GM21717 (cell line): ENCODE results near the gene PRICKLE4.
A peak's percentile ranks its signal among the peaks of the same experiment; 100 is the strongest.

Experiments used
- ATAC-seq: cut with Tn5 transposase; IDR thresholded peaks from one replicate; pipeline ENCODE4 v1.9.1; 2021; ENCODE audit warnings: mild to moderate bottlenecking, moderate library complexity; ENCODE audit not compliant: unreplicated experiment

PRICKLE4 gene, protein sequence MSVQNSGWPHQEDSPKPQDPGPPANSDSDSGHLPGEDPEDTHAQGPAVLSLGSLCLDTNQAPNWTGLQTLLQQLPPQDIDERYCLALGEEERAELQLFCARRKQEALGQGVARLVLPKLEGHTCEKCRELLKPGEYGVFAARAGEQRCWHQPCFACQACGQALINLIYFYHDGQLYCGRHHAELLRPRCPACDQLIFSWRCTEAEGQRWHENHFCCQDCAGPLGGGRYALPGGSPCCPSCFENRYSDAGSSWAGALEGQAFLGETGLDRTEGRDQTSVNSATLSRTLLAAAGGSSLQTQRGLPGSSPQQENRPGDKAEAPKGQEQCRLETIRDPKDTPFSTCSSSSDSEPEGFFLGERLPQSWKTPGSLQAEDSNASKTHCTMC

DNA sequence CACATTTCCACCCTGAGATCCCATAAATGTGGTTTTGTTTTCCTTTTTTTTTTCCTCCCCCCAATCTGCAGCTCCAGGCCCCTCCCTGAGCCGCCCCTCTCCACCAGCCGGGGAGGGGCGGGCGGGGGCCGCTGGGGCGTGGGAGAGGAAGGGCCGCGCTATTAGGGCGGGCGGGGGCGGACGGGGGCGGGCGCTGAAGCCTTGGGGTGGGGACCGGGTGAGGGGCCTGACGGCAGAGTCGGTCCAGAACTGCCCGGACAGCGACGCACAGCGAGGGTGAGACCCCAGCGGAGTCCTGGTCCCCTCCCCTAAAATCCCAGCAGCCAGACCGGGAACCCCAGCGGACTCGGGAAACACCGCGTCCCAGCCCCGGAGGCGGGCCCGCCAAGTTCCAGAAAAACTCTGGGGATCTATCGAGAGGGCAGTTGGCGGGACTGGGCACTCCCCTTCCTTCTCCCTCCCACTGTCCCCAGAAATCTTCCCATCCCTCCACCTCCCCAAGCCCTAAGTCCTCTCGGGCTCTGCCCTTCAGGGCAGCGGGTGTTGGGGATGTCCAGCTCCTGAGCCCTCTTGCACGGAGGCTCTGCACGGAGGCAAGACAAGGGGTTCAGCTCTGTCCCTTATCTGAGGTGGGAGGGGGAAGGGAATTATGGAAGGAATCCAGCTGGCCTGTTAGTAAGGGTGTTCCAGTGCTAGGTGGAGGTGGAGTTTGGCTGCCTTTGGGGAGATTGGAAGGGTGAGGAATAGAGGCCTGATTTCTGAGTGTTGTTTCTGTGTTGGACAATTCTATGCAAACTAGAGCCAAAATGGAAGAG, at the start of gene PRICKLE4:
Gene PRICKLE4 (plus strand): TSS at position 232 of the 815 bp plus-strand sequence. CDS start 2,692 bp downstream, outside the sequence.
- no peak for ATAC-seq

DNA sequence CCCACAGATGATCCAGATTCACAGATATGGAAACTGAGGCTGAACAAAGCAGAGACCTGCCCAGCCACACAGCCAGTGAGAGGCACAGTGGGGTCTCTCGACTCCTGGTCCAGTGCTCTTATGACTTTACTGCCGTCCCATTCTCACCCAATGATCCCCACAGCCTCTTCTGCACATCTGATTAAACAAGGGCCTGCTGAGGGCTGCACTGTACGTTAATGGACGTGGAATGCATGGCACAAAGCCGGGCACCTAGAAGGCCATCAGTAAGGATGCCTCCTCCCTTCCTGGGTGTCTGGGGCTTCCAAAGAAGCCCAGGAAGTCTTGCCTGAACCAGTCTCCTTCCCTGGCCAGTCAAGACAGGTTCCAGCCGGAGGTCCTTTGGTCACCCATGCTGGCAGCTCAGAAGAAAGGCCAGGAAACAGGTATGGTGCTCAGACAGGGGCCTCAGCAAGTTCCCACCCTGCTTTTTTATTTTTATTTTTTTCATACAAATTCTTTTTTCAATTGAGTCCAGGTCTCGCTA, 49.0 kb upstream of the PRICKLE4 start:
- ATAC-seq: no peak

DNA sequence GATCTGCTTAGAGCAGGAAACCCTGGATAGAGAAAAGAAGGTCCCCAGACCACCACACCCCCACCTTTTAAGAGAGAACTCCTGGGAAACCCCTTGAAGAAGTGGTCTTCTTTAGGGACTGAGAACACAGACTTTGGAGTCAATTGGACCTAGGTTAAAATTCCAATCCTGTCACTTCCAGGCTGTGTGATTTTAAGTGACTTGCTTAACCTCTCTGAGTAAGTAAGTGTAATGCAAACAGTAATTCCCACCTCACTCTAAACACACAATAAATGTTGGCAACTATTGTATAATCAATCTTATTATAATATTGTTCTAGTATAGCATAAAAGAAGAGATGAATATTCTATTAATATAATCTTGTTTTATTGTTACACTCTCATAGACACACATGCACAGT, 48.4 kb upstream of the PRICKLE4 start:
- ATAC-seq: no peak

DNA sequence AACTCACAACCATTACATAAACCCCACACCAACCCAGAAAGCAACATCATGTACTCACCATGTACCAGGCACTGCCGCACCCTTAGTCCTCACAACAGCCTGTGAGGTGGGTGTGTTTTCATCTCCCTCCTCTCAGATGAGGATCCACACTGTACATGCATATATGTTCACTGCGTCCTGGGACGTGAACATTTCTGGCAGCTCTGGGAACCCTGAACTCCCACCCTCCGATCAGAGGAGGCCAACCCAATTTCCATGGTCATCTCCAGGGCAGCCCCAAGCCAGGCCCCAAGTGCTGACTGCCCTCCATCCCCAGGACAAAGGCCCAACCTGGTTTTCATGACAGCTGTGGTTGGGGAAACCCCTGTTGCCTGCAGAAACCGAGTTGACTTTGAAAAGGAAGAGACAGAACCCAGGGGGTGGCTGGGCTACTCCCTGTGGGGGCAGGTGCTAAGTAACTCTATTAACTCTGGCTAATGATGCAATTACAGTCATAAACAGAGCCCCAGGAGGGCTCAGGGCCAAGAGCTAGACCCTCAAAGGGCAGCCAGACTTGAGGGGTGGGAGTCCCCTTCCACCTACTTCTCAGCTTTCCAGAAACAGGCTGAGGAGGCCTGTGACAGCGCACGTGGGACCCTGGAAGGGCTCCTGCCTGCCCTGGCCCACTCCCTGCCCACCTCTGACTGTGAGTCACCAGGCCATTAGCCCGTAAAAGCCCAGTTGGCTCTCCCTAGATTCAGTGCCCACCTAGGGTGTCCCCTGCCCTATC, 47.8 kb upstream of the PRICKLE4 start:
- peak; percentile 32 for ATAC-seq

DNA sequence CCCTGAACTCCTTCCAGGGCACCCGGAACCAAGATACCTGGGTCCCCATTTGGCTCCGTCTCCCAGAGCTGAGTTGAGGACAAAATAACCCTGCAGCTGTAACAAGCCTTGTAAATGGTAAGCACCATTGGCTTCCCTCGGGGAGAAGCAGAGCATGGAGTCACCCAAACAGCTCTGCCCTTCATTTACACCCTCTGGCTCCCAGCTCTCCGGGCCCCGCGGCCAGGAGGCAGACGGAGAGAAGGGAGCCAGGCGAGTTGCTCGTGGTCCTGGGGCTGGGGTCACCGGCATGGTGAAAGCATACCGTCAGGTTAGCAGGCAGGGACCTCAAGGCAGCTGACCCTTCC, 47.2 kb upstream of the PRICKLE4 start:
- ATAC-seq: peak; percentile 0

DNA sequence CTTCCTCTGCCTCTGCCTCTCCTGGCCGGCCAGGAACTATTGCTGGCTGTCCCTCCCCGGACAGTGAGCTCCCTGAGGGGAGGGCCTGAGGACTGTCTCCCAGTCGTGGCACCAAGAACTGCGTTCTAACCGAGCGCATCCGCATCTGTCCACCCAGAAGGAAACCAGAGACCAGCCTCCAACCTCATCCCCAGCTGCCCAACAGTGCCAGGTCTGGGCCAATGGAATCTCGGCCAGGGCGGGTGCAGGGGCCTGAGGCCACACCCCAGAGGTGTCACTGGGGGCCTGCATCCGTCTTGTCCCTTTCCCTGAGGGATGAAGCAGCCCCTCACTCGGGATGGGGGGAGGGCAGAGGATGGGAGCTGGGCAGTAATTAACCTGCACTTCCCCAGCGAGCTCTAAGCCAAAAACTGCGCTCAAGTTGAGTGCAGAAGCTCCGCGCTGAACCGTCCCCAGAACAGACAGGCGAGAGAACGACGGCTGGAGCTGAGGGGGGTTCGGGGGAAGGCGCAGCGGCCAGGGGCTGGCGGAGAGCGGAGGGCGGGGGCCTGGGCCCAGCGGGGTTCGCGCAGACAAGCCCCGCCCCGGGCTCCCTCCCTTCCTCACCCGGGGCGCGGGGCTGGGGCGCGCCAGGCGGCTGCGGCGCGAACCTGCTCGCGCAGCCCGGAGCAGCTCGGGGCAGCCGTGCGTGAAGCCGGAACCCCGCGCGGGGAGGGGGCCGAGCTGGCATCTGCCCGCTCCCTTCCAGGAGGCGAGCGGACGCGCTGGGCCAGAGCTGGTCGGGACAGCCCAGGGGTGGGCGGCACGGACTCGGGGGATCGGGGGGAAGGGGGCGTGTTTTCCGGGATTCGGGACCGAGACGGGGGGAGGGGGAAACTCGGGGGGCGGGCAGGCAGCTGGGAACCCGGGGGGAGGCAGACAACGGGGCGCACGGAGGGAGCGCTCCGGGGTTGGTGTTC, 46.6 kb upstream of the PRICKLE4 start:
- ATAC-seq: peak; percentile 36

DNA sequence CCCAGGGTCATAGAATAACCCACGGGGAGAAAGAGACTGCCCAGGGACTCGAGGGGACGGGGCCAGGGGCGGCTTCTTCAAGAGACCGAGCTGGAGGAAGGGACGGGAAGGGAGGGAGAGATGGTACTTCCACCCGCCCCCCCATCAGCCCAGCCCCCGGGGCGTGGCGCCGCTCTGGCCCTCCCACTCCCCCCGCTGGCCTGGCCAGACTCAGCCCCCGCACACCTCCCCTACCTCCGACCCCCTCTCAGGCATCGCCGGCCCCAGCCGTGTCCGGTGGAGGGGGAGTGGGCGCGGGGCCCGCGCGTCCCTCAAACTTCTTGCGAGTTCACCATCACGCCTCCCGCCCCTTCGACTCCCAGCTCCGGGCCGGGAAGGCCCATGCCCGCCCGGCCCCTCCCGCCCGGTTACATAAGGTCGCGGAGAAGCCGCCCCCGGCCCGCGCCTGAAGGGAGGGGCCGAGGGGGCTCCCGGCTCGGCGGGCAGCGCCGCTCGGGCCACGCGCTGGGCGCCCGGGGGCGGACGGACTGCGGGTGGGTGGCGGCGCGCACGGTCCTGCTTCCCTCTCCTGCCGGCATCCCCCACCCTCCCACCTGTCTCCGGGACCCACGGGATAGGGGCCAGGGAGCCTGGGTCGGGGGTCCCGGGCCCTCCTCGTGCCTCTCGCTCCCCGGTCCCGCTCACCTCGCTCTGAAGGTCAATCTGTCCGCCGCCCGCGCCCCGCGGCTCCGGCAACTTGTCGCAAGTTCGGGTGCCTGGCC, 45.7 kb upstream of the PRICKLE4 start:
- ATAC-seq: peak; percentile 24

DNA sequence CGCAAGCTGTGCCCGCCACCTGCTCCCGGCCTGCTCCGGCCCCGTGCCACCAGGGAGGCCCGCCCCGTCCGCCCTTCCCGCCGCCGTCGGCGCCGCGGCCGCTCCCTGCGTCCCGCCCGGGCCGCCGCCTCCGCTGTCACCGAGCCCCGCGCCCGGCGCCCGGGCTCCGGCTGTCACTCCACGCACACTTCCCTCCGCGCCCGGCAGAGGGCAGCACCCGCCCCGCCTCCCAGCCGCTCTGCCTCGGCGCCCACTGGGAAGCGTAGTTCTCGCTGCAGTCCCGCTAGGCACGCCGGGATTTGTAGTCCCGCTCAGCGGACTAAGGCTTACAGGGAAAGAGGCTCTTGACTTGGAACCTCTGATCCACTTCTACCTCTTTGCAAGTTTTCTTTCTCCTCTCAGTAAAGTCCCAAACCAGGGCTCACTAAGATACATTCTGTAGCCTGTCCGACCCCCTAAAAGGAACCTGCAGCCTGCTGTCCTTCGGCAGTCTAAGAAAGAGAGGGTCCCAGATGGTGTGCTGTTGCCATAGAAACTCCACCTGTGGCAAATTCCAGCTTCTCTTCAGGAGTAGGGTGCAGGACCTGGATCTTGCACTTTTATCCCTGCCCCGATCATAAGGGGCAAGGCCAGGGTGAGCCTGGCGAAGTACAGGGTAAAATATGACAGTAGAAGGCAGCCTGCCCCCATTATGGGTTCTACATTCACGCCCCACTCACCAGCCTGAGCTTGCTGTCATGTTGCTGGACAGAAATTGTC, 45.0 kb upstream of the PRICKLE4 start, which contains the start of gene TFEB:
Gene TFEB (minus strand): TSS at position 182 of the 759 bp plus-strand sequence. CDS start 44,395 bp downstream, outside the sequence.
- ATAC-seq: peak; percentile 45

DNA sequence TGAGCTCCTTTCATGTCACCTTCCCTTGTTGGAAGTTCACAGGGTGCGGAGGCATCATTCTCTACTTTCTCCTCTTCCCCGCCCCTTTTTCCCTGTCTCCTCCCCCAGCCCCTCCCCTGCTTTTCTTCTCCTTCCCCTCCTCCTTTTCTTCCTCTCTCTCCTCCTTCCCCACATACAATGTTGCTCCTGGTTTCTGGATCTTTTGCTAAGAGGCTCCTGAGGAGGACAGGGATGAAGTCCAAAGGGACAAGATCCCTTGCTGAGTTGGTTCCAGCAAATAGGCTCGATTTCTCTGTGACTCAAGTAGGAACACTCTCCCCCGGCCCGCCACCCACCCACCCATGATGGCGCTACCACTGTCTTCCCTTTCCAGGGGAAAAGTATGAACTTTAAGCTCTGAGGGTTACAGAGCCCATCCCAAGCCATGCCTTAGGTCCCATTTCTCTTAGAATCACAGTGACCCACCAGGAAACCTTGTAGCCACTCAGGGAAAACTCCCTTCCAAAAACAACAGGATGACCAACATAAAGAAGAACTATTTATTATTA, 44.3 kb upstream of the PRICKLE4 start:
- ATAC-seq: no peak

DNA sequence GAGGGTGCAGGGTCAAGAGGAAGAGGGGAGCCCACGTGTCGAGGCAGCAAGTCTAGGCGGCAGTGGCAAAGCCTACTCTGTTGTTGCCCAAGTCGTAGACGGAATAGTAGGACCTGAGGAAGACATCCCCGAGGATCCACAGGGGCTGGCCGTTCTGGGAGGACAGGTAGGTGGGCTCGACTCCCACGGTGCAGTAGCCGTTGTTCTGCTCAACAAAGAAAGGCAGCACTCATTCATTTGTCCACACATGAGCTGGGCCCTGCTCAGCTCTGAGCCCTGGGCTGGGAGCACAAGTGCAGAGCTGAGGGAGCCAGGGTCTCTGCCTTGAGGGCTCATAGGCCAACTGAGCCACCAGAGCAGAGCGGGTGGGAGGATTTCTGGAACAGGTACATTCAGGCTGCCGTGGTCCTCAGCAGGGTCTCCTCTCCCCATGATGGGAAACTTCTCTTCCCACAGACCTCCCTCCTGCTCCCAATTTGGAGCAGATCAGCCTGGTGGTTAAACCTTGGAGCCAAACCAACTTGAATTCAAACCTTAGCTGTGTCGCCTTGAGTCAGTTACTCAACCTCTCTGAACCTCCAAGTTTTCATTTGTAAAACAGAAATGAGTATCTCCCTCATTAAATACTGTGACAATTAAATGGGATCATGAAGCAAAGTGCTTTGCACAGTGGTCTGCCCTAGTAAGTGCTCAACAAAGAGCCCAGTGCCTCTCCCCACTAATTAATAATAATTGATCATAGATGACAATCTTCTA, 43.6 kb upstream of the PRICKLE4 start:
- no peak for ATAC-seq

DNA sequence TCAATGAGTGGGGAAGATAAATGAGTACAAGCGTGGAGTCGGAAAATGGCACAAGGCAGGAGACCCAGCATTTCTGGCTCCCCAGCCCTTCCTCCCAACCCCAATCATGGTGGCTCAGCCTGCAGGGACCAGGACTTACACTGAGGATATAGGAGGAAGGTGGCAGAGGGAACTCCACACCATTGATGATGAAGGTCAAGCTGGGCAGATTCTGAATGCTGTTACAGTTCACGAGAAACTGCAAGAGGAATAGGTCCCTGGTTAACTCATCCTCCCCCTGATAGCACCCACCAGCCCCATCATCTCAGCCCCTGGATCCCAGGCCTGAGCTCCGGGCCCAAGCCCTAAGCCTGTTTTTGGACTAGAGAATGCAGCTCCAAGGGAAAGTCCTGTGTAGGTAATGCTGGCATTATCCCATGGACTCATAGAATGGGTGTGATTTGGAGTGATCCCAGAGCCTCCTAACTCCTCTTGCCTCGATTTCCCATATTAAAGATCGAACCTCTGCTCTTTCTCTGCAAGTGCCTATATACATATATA, 42.9 kb upstream of the PRICKLE4 start:
- ATAC-seq: no peak

DNA sequence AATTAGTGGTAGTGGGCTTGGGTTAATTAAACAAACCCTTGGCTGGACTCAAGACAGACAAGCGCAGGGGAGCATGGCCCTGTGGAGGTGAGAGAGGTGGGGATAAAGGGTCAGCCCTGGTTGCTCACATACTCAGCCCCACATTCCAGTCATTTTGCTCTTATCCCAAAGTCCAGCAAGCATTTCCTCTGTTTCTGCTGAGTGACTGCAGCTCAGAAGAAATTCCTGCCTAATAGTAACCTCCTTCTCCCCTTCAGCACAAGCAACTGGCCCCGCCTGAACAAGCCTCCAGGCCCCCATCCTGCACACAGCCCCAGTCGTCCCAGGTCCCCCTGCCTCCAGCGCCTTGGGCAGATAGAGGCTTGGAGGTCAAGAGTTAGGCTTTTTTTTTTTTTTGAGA, 41.5 kb upstream of the PRICKLE4 start:
- no peak for ATAC-seq

DNA sequence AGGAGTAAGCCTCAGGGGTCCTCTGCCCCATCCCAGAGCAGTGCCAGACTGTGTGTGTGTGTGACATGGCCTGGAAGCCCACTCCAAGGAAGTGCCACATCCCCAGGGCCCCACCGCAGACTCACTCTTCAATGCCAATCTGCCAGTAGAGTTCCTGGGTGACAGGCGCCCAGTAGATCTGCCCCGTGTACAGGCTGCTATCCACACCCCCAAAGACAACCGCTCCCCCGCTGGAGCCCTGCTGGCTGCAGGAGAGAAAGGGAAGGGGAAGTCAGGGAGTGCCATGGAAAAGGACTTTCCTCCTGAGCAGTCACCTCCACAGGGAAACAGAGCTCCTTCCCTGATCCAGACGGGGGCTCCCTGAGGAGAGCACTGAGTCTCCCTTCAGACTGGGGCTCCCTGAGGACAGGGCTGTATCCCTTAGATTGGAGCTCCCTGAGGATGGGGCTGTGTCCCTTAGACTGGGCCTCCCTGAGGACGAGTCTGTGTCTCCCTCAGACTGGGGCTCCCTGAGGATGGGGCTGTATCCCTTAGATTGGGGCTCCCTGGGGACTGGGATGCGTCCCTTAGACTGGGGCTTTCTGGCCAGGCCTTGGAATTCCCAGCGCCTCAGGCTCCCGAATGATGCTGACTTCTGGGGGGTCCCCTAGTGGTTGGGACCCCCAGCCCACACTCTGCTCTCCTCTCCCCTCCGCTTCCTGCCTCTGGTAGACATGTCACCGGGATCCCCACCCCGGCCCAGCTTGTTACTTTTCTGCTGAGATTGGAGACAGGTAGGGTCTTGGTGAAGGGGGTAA, 40.0 kb upstream of the PRICKLE4 start:
- ATAC-seq: no peak

DNA sequence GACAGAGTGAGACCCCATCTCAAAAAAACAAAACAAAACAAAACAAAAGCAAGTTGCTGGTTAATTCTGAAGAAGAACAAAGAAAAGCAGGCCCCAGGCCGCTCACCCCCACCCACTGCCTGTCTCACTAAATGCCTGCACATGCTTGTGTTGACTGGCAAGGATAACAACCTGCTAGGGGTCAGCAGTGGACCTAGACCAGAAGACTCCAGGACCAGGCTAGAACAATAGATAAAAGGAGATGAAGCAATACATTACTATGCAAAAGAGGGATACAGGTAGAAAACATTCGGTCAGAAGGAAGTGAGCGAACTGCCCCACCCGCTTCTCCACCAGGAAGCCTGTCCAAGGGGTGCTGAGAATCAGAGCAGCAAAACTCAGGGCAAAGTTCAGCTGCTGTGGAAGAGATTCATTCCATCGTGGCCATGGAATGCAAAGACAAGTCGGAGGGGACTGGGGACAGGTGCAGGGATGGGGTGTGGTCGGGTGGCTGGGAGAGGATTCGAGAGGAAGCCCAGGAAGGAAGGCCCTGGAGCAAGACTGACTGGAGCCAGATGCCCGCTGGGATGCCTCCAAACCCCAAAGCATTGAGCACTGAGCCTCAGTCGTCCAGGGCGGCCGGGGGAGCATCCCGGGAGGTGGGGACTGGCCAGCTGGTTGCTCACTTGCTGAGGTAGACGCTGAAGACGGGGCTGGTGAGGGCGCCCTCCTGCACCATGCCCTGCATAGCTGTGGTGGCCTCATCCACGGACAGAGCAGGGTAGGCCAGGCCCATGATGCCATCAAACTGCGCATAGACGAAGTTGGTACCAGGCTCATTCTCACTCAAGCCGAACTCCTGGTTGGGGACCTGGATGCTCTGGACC, 38.7 kb upstream of the PRICKLE4 start:
- no peak for ATAC-seq
